GM19328 (cell line): ENCODE measurements around the gene DUSP16.
"Not testable (repeated sequence)": the region's sequence is repeated elsewhere in the genome, so short reads cannot be mapped to it uniquely, and the experiment has no call there.

Source experiments
- ATAC-seq: cut with Tn5 transposase; IDR thresholded peaks from one replicate; pipeline ENCODE4 v1.9.1; 2021; ENCODE audit warnings: mild to moderate bottlenecking, moderate library complexity; ENCODE audit not compliant: unreplicated experiment

The DUSP16 gene

GRCh38 chr12:12471982-12472961 lies 90.4 kb downstream of the DUSP16 start:
- ATAC-seq: not testable (repeated sequence)

- no peak for ATAC-seq
These were observed 91.8 kb downstream of the DUSP16 start for GRCh38 chr12:12470751-12471306.

GRCh38 chr12:12469386-12469785 lies 93.3 kb downstream of the DUSP16 start:
- ATAC-seq: no peak

- ATAC-seq: no peak
These were observed 94.1 kb downstream of the DUSP16 start for GRCh38 chr12:12468575-12468974.

GRCh38 chr12:12467688-12468261 lies 94.9 kb downstream of the DUSP16 start:
- ATAC-seq: no peak

- ATAC-seq: no peak
These were observed 95.4 kb downstream of the DUSP16 start for GRCh38 chr12:12467264-12467663.

- no peak for ATAC-seq
These were observed 96.5 kb downstream of the DUSP16 start for GRCh38 chr12:12466157-12466556.

- no peak for ATAC-seq
These were observed 97.1 kb downstream of the DUSP16 start for GRCh38 chr12:12465522-12465921.

GRCh38 chr12:12461923-12462315 lies 100.7 kb downstream of the DUSP16 start:
- no peak for ATAC-seq

- no peak for ATAC-seq
These were observed 101.4 kb downstream of the DUSP16 start for GRCh38 chr12:12460935-12461922.

- no peak for ATAC-seq
These were observed 106.0 kb downstream of the DUSP16 start for GRCh38 chr12:12456637-12457036.

- ATAC-seq: no peak
These were observed 108.3 kb downstream of the DUSP16 start for GRCh38 chr12:12454315-12454714.

- ATAC-seq: no peak
These were observed 109.0 kb downstream of the DUSP16 start for GRCh38 chr12:12453635-12454034.

- no peak for ATAC-seq
These were observed 110.2 kb downstream of the DUSP16 start for GRCh38 chr12:12452326-12452902.

- ATAC-seq: no peak
These were observed 111.6 kb downstream of the DUSP16 start for GRCh38 chr12:12451098-12451497.

GRCh38 chr12:12450043-12450471 lies 112.6 kb downstream of the DUSP16 start:
- ATAC-seq: no peak

- ATAC-seq: no peak
These were observed 113.1 kb downstream of the DUSP16 start for GRCh38 chr12:12449533-12450025.

GRCh38 chr12:12447837-12448236 lies 114.8 kb downstream of the DUSP16 start:
- no peak for ATAC-seq

- ATAC-seq: no peak
These were observed 115.4 kb downstream of the DUSP16 start for GRCh38 chr12:12447236-12447635.

- ATAC-seq: no peak
These were observed 115.9 kb downstream of the DUSP16 start for GRCh38 chr12:12446786-12447185.
